ENCODE data around the gene JMJD8. TPM values are rescaled to one million over a fixed set of nuclear protein-coding genes. Genes with fewer than 3 reads are reported as not detected.

Gene JMJD8
- total RNA-seq, 1 experiment from 2014 or later: 89.3 TPM

Other genes with a start within 250 kb of the JMJD8 start
- gene CAPN15, start 156.6 kb downstream of the JMJD8 start, total RNA-seq (2022; extraction: Qiagen RNA extraction): 39.5 to 81.2 TPM (median 72.0 TPM) in 5 replicates
- 0.09 to 0.24 TPM (median 0.20 TPM) in 5 replicates for gene PRR35, start 123.9 kb downstream of the JMJD8 start, total RNA-seq (2022; extraction: Qiagen RNA extraction)
- 0.06 to 0.26 TPM (median 0.19 TPM) in 5 replicates for gene NHLRC4, start 117.3 kb downstream of the JMJD8 start, total RNA-seq (2022; extraction: Qiagen RNA extraction)
- 26.9 to 42.7 TPM (median 40.1 TPM) in 5 replicates for gene PIGQ, start 114.4 kb downstream of the JMJD8 start, total RNA-seq (2022; extraction: Qiagen RNA extraction)
- 12.0 to 18.7 TPM (median 17.9 TPM) in 5 replicates for gene RAB40C, start 94.3 kb downstream of the JMJD8 start, total RNA-seq (2022; extraction: Qiagen RNA extraction)
- 0.08 to 0.23 TPM (median 0.12 TPM) in 5 replicates for gene WFIKKN1, start 53.3 kb downstream of the JMJD8 start, total RNA-seq (2022; extraction: Qiagen RNA extraction)
- gene METTL26, start 48.0 kb downstream of the JMJD8 start, total RNA-seq (2022; extraction: Qiagen RNA extraction): 80.9 to 144 TPM (median 141 TPM) in 5 replicates
- 16.7 to 43.3 TPM (median 41.7 TPM) in 5 replicates for gene MCRIP2, start 42.5 kb downstream of the JMJD8 start, total RNA-seq (2022; extraction: Qiagen RNA extraction)
- 16.0 to 32.2 TPM (median 30.2 TPM) in 5 replicates for gene WDR90, start 35.0 kb downstream of the JMJD8 start, total RNA-seq (2022; extraction: Qiagen RNA extraction)
- gene RHOT2, start 16.2 kb downstream of the JMJD8 start, total RNA-seq (2022; extraction: Qiagen RNA extraction): 60.6 to 101 TPM (median 96.1 TPM) in 5 replicates
- gene RHBDL1, start 8.7 kb downstream of the JMJD8 start, total RNA-seq (2022; extraction: Qiagen RNA extraction): 0.59 to 1.8 TPM (median 1.6 TPM) in 5 replicates
- gene STUB1, start 3.9 kb downstream of the JMJD8 start, total RNA-seq (2022; extraction: Qiagen RNA extraction): 86.5 to 131 TPM (median 118 TPM) in 5 replicates
- gene WDR24, start 6.1 kb upstream of the JMJD8 start, total RNA-seq (2022; extraction: Qiagen RNA extraction): 3.6 to 6.4 TPM (median 5.8 TPM) in 5 replicates
- gene FBXL16, start 21.5 kb upstream of the JMJD8 start, total RNA-seq (2022; extraction: Qiagen RNA extraction): 9.5 to 15.8 TPM (median 11.2 TPM) in 5 replicates
- 73.6 to 219 TPM (median 212 TPM) in 5 replicates for gene METRN, start 30.8 kb upstream of the JMJD8 start, total RNA-seq (2022; extraction: Qiagen RNA extraction)
- 29.5 to 66.7 TPM (median 62.5 TPM) in 5 replicates for gene ANTKMT, start 36.8 kb upstream of the JMJD8 start, total RNA-seq (2022; extraction: Qiagen RNA extraction)
- gene CCDC78, start 42.1 kb upstream of the JMJD8 start, total RNA-seq (2022; extraction: Qiagen RNA extraction): 4.4 to 8.3 TPM (median 6.5 TPM) in 5 replicates
- gene HAGHL, start 42.8 kb upstream of the JMJD8 start, total RNA-seq (2022; extraction: Qiagen RNA extraction): 16.9 to 23.5 TPM (median 18.9 TPM) in 5 replicates
- gene CIAO3, start 56.7 kb upstream of the JMJD8 start, total RNA-seq (2022; extraction: Qiagen RNA extraction): 19.6 to 30.1 TPM (median 28.3 TPM) in 5 replicates
- gene MSLN, start 76.4 kb upstream of the JMJD8 start, total RNA-seq (2022; extraction: Qiagen RNA extraction): 2.6 to 3.3 TPM (median 2.9 TPM) in 5 replicates
- 34.6 to 64.0 TPM (median 51.9 TPM) in 5 replicates for gene RPUSD1, start 104.0 kb upstream of the JMJD8 start, total RNA-seq (2022; extraction: Qiagen RNA extraction)
- gene CHTF18, start 104.3 kb upstream of the JMJD8 start, total RNA-seq (2022; extraction: Qiagen RNA extraction): 14.0 to 33.1 TPM (median 24.1 TPM) in 5 replicates
- gene GNG13, start 116.4 kb upstream of the JMJD8 start, total RNA-seq (2022; extraction: Qiagen RNA extraction): not detected in 5 replicates